ENCODE data around the gene TRANK1.

DNA sequence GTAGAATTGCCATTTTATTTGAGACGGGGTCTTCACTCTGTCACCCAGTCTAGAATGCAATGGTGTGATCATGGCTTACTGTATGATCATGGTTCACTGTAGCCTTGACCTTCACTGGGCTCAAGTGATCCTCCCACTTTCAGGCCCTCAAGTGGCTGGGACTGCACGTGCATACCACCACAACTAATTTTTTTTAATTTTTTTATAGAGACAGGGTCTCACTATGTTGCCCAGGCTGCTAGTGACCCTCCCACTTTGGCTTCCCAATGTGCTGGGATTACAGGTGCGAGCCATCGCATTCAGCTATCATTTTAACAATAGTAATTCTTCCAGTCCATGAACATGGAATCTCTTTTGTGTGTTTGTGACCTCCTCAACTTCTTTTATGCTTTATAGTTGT lies 36.2 kb upstream of the TRANK1 start:
- TF ChIP-seq, protein P1, sequence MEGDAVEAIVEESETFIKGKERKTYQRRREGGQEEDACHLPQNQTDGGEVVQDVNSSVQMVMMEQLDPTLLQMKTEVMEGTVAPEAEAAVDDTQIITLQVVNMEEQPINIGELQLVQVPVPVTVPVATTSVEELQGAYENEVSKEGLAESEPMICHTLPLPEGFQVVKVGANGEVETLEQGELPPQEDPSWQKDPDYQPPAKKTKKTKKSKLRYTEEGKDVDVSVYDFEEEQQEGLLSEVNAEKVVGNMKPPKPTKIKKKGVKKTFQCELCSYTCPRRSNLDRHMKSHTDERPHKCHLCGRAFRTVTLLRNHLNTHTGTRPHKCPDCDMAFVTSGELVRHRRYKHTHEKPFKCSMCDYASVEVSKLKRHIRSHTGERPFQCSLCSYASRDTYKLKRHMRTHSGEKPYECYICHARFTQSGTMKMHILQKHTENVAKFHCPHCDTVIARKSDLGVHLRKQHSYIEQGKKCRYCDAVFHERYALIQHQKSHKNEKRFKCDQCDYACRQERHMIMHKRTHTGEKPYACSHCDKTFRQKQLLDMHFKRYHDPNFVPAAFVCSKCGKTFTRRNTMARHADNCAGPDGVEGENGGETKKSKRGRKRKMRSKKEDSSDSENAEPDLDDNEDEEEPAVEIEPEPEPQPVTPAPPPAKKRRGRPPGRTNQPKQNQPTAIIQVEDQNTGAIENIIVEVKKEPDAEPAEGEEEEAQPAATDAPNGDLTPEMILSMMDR (conservative IDR thresholded peaks at IDR 0.05; ENCODE audit: low read depth in 2 of 2) = no peak
- TF ChIP-seq JUNB (IDR thresholded peaks at IDR 0.05; ENCODE audit: unreplicated experiment) (no peak), EZH2 (IDR thresholded peaks at IDR 0.05; ENCODE audit: low read depth, unreplicated experiment) (no peak), CREB1 (CRISPR knock-in tag; IDR thresholded peaks at IDR 0.05; ENCODE audit: low read depth) (no peak), NANOG (IDR thresholded peaks at IDR 0.05; ENCODE audit: borderline replicate concordance) (no peak), POLR2AphosphoS5 (IDR thresholded peaks at IDR 0.05; ENCODE audit: low read depth) (no peak), STAT1 (IDR thresholded peaks at IDR 0.05; ENCODE audit: unreplicated experiment) (no peak), ZNF114 (CRISPR knock-in tag; IDR thresholded peaks at IDR 0.05) (no peak)
- TF ChIP-seq, protein P2, sequence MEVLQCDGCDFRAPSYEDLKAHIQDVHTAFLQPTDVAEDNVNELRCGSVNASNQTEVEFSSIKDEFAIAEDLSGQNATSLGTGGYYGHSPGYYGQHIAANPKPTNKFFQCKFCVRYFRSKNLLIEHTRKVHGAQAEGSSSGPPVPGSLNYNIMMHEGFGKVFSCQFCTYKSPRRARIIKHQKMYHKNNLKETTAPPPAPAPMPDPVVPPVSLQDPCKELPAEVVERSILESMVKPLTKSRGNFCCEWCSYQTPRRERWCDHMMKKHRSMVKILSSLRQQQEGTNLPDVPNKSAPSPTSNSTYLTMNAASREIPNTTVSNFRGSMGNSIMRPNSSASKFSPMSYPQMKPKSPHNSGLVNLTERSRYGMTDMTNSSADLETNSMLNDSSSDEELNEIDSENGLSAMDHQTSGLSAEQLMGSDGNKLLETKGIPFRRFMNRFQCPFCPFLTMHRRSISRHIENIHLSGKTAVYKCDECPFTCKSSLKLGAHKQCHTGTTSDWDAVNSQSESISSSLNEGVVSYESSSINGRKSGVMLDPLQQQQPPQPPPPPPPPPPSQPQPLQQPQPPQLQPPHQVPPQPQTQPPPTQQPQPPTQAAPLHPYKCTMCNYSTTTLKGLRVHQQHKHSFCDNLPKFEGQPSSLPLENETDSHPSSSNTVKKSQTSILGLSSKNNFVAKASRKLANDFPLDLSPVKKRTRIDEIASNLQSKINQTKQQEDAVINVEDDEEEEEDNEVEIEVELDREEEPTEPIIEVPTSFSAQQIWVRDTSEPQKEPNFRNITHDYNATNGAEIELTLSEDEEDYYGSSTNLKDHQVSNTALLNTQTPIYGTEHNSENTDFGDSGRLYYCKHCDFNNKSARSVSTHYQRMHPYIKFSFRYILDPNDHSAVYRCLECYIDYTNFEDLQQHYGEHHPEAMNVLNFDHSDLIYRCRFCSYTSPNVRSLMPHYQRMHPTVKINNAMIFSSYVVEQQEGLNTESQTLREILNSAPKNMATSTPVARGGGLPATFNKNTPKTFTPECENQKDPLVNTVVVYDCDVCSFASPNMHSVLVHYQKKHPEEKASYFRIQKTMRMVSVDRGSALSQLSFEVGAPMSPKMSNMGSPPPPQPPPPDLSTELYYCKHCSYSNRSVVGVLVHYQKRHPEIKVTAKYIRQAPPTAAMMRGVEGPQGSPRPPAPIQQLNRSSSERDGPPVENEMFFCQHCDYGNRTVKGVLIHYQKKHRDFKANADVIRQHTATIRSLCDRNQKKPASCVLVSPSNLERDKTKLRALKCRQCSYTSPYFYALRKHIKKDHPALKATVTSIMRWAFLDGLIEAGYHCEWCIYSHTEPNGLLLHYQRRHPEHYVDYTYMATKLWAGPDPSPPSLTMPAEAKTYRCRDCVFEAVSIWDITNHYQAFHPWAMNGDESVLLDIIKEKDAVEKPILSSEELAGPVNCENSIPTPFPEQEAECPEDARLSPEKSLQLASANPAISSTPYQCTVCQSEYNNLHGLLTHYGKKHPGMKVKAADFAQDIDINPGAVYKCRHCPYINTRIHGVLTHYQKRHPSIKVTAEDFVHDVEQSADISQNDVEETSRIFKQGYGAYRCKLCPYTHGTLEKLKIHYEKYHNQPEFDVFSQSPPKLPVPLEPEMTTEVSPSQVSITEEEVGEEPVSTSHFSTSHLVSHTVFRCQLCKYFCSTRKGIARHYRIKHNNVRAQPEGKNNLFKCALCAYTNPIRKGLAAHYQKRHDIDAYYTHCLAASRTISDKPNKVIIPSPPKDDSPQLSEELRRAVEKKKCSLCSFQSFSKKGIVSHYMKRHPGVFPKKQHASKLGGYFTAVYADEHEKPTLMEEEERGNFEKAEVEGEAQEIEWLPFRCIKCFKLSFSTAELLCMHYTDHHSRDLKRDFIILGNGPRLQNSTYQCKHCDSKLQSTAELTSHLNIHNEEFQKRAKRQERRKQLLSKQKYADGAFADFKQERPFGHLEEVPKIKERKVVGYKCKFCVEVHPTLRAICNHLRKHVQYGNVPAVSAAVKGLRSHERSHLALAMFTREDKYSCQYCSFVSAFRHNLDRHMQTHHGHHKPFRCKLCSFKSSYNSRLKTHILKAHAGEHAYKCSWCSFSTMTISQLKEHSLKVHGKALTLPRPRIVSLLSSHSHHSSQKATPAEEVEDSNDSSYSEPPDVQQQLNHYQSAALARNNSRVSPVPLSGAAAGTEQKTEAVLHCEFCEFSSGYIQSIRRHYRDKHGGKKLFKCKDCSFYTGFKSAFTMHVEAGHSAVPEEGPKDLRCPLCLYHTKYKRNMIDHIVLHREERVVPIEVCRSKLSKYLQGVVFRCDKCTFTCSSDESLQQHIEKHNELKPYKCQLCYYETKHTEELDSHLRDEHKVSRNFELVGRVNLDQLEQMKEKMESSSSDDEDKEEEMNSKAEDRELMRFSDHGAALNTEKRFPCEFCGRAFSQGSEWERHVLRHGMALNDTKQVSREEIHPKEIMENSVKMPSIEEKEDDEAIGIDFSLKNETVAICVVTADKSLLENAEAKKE (CRISPR knock-in tag; IDR thresholded peaks at IDR 0.05) = no peak
- TF ChIP-seq, protein P3, sequence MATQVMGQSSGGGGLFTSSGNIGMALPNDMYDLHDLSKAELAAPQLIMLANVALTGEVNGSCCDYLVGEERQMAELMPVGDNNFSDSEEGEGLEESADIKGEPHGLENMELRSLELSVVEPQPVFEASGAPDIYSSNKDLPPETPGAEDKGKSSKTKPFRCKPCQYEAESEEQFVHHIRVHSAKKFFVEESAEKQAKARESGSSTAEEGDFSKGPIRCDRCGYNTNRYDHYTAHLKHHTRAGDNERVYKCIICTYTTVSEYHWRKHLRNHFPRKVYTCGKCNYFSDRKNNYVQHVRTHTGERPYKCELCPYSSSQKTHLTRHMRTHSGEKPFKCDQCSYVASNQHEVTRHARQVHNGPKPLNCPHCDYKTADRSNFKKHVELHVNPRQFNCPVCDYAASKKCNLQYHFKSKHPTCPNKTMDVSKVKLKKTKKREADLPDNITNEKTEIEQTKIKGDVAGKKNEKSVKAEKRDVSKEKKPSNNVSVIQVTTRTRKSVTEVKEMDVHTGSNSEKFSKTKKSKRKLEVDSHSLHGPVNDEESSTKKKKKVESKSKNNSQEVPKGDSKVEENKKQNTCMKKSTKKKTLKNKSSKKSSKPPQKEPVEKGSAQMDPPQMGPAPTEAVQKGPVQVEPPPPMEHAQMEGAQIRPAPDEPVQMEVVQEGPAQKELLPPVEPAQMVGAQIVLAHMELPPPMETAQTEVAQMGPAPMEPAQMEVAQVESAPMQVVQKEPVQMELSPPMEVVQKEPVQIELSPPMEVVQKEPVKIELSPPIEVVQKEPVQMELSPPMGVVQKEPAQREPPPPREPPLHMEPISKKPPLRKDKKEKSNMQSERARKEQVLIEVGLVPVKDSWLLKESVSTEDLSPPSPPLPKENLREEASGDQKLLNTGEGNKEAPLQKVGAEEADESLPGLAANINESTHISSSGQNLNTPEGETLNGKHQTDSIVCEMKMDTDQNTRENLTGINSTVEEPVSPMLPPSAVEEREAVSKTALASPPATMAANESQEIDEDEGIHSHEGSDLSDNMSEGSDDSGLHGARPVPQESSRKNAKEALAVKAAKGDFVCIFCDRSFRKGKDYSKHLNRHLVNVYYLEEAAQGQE (IDR thresholded peaks at IDR 0.05; ENCODE audit: unreplicated experiment) = no peak
- TF ChIP-seq, protein P4, sequence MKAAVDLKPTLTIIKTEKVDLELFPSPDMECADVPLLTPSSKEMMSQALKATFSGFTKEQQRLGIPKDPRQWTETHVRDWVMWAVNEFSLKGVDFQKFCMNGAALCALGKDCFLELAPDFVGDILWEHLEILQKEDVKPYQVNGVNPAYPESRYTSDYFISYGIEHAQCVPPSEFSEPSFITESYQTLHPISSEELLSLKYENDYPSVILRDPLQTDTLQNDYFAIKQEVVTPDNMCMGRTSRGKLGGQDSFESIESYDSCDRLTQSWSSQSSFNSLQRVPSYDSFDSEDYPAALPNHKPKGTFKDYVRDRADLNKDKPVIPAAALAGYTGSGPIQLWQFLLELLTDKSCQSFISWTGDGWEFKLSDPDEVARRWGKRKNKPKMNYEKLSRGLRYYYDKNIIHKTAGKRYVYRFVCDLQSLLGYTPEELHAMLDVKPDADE (IDR thresholded peaks at IDR 0.05) = no peak
